GM06990 (cell line): Measurements from ENCODE around the gene TOM1L2.

ENCODE experiments used
- DNase-seq: peaks from one replicate; pipeline ENCODE4 v3.0.0-alpha.2; 2011; ENCODE audit not compliant: insufficient read length; ENCODE audit errors: extremely low read depth
- H3K27me3 ChIP-seq: replicated peaks from 2 replicates; pipeline ENCODE4 v1.6.0; 2011; ENCODE audit warnings: low read length; ENCODE audit not compliant: control insufficient read depth, insufficient read depth
- H3K36me3 ChIP-seq: 2 replicates; pipeline ENCODE4 v1.5.1; 2011; ENCODE audit warnings: low read length; ENCODE audit not compliant: control insufficient read depth, insufficient read depth
- H3K4me3 ChIP-seq: replicated peaks from 2 replicates; pipeline ENCODE4 v1.5.1; 2011; ENCODE audit warnings: low read depth, mild to moderate bottlenecking, control low read depth, low read length
- TF ChIP-seq, protein P1 (sequence below): IDR thresholded peaks from 2 replicates; pipeline ENCODE4 v1.5.1; 2011; ENCODE audit warnings: low read length, control low read depth, mild to moderate bottlenecking, inconsistent platforms; ENCODE audit not compliant: insufficient read depth, poor library complexity, severe bottlenecking

Gene TOM1L2

DNA sequence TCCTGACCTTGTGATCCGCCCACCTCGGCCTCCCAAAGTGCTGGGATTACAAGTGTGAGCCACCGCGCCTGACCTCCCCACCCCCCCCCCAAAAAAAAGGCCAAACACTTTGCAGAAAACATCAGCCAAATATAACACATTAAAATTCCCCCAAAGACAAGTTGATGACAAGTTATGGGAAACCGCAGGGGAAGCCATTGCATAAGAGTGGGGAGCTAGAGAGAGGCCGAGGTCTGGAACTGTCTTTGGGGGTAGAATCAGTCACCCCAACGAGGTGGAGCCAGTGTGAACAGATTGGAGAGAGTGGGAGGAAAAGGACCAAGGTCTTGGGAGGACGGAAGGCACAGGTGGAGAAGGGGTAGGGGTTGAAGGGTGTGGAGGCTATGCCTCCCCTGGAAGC is 3.2 kb upstream of the TOM1L2 start:
- Histone ChIP-seq H3K27me3 (no peaks in the 10 kb centered on the region), H3K4me3 (no peak overlapping the region), H3K36me3 (no peaks in the 10 kb centered on the region)
- TF ChIP-seq, protein P1, sequence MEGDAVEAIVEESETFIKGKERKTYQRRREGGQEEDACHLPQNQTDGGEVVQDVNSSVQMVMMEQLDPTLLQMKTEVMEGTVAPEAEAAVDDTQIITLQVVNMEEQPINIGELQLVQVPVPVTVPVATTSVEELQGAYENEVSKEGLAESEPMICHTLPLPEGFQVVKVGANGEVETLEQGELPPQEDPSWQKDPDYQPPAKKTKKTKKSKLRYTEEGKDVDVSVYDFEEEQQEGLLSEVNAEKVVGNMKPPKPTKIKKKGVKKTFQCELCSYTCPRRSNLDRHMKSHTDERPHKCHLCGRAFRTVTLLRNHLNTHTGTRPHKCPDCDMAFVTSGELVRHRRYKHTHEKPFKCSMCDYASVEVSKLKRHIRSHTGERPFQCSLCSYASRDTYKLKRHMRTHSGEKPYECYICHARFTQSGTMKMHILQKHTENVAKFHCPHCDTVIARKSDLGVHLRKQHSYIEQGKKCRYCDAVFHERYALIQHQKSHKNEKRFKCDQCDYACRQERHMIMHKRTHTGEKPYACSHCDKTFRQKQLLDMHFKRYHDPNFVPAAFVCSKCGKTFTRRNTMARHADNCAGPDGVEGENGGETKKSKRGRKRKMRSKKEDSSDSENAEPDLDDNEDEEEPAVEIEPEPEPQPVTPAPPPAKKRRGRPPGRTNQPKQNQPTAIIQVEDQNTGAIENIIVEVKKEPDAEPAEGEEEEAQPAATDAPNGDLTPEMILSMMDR: no peak
- DNase-seq: no peak

DNA sequence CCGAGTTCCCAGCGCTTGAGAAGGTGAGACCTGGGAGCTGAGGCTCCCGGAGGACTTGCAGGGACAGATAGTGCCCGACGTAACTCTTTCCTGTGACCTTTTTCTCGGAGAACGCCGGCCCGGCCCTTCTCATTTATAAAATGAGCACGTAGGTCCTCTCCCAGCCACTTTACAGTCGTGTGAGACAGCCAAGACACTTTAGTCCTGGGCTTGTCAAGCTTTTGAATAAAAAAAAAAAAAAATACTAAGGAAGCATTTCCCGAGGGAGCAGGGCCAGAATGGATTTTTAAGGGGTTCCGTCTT is 703 bp upstream of the TOM1L2 start:
- peak overlapping the region; percentile 67 for H3K4me3 ChIP-seq
- H3K36me3 ChIP-seq: no peaks in the 10 kb centered on the region
- no peak for DNase-seq
- H3K27me3 ChIP-seq: no peaks in the 10 kb centered on the region
- TF ChIP-seq, protein P1: no peak

GRCh38 chr17:17971431-17972125 is 622 bp downstream of the TOM1L2 start:
- no peak for DNase-seq
- H3K4me3 ChIP-seq: peak overlapping the region; percentile 82
- H3K27me3 ChIP-seq: no peaks in the 10 kb centered on the region
- TF ChIP-seq, protein P1: no peak
- H3K36me3 ChIP-seq: no peaks in the 10 kb centered on the region

- no peak for DNase-seq
- Histone ChIP-seq H3K4me3 (peak overlapping the region; percentile 82; the same call in 1 of the 2 replicates), H3K27me3 (no peaks in the 10 kb centered on the region), H3K36me3 (no peaks in the 10 kb centered on the region)
- TF ChIP-seq, protein P1: no peak
Observed at GRCh38 chr17:17970699-17971430, 1.3 kb downstream of the TOM1L2 start.

- Histone ChIP-seq H3K4me3 (no peak overlapping the region), H3K36me3 (no peaks in the 10 kb centered on the region), H3K27me3 (no peaks in the 10 kb centered on the region)
- TF ChIP-seq, protein P1: no peak
- DNase-seq: no peak
Observed at GRCh38 chr17:17966399-17966798, 5.8 kb downstream of the TOM1L2 start.
